HG02938 (cell line): ENCODE measurements around the gene IFI6.
"Not testable (repeated sequence)": the region's sequence is repeated elsewhere in the genome, so short reads cannot be mapped to it uniquely, and the experiment has no call there.

Experiments used
- ATAC-seq: cut with Tn5 transposase; IDR thresholded peaks from one replicate; pipeline ENCODE4 v1.9.1; 2021; ENCODE audit warnings: mild to moderate bottlenecking, moderate library complexity; ENCODE audit not compliant: unreplicated experiment

IFI6 gene, protein sequence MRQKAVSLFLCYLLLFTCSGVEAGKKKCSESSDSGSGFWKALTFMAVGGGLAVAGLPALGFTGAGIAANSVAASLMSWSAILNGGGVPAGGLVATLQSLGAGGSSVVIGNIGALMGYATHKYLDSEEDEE

GRCh38 chr1:27671964-27672749 lies at the start of gene IFI6:
IFI6 (minus strand) TSS chr1:27672192; CDS start chr1:27669314, 2,878 bp downstream.
- peak; percentile 57 for ATAC-seq

GRCh38 chr1:27719286-27720251 lies 47.6 kb upstream of the IFI6 start:
- no peak for ATAC-seq

- ATAC-seq: no peak
These were observed 44.4 kb upstream of the IFI6 start for GRCh38 chr1:27716262-27716895.

GRCh38 chr1:27713869-27714513 lies 42.0 kb upstream of the IFI6 start:
- ATAC-seq: no peak

GRCh38 chr1:27713139-27713725 lies 41.2 kb upstream of the IFI6 start:
- ATAC-seq: no peak

GRCh38 chr1:27710574-27710973 lies 38.6 kb upstream of the IFI6 start:
- ATAC-seq: no peak

GRCh38 chr1:27705545-27705944 lies 33.6 kb upstream of the IFI6 start:
- ATAC-seq: no peak

DNA sequence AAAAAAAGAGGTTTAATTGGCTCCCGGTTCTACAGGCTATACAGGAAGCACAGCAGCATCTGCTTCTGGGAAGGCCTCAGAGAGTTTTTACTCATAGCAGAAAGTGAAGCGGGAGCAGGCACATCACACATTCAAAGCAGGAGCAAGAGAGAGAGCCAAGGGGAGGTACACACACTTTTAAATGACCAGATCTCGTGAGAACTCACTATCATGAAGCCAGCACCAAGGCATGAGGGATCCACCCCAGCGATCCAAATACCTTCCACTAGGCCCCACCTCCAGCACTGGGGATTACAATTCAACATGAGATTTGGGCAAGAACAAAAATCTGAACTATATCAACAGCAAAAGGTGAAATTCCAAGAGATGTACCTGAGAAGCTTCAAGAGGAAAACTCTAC lies 33.0 kb upstream of the IFI6 start:
- ATAC-seq: no peak

- ATAC-seq: not testable (repeated sequence)
These were observed 24.8 kb upstream of the IFI6 start for GRCh38 chr1:27696835-27697234.

DNA sequence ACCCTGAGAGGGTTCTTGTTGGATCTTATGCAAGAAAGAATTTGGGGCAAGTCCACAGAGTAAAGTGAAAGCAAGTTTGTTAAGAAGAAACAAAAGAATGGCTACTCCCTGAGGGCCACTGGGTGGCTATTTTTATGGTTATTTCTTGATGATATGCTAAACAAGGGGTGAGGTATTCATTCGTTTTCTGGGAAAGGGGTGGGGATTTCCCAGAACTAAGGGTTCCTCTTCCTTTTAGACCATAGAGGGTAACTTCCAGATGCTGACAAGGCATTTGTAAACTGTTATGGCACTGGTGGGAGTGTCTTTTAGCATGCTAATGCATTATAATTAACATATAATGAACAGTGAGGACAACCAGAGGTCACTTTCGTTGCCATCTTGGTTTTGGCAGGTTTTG lies 18.2 kb upstream of the IFI6 start:
- no peak for ATAC-seq

DNA sequence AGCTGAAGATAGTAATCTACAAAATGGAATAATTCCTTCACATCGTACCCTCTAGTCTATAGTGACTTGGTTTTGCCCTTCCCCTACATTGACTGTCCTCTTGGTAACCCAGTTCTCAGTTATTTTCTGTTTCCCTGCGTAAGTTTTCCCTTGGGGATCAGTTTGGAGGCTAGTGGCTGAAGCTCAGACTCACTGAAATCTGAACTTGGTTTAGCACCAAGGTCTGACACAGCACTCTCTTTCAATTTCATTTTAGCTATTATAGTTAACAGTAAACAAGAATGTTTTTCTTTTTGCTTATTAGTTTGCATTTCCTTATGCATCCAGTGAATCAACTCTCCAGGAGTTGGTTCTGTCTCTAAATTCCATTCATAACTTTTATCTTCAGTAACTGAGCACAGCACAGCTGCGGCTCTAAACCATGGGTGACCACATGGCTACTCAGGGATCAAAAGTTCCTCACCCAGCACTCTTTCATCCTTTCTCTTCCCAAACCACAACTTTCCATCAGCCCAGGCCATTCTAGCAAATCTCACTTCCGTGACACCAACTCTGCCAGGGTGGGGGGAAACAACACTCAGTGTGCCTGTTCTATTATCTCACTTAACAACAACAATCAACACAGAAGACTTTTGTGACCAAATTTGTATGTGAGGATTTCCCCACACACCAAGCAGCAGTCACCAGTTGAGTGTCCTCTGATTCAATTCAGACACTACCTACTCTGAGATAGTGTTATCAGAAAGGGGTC lies 17.6 kb upstream of the IFI6 start:
- no peak for ATAC-seq

DNA sequence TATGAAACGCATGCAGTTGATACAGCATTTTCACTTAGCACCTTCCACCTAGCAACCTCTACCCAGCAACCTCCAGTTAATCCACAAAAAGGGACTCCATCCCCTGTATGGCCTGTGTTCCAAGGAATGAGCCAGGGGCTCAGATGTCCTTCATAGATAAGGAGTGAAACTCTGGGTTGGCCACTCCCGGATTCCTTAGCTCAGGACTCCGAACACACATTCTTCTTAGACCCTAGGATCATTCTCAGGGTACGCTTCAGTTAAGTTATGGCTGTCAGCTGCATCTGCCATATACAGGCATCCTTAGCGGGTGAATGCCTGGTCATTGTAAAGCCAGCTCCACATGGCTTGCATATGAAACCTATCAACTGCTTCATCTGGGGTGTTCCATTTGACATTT lies 15.9 kb upstream of the IFI6 start:
- no peak for ATAC-seq

GRCh38 chr1:27686223-27686990 lies 14.4 kb upstream of the IFI6 start:
- ATAC-seq: no peak

- ATAC-seq: no peak
These were observed 12.2 kb upstream of the IFI6 start for GRCh38 chr1:27684176-27684575.

GRCh38 chr1:27682351-27682944 lies 10.5 kb upstream of the IFI6 start:
- ATAC-seq: no peak

- not testable (repeated sequence) for ATAC-seq
These were observed 9.6 kb upstream of the IFI6 start for GRCh38 chr1:27681580-27681979.

DNA sequence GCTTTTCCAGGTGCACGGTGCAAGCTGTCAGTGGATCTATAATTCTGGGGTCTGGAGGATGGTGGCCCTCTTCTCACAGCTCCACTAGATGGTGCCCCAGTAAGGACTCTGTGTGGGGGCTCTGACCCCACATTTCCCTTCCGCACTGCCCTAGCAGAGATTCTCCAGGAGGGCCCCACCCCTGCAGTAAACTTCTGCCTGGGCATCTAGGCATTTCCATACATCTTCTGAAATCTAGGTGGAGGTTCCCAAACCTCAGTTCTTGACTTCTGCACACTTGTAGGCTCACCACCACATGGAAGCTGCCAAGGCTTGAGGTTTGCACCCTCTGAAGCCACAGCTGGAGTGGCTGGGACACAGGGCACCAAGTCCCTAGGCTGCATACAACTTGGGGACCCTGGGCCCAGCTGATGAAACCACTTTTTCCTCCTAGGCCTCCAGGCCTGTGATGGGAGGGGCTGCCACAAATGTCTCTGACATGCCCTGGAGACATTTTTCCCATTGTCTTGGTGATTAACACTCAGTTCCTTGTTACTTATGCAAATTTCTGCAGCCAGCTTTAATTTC lies 8.3 kb upstream of the IFI6 start:
- ATAC-seq: not testable (repeated sequence)

GRCh38 chr1:27678747-27679146 lies 6.8 kb upstream of the IFI6 start:
- no peak for ATAC-seq
